Left forelimb (tissue), 1 donor: ENCODE results near the gene BMAL1.
"Not testable (repeated sequence)": the region's sequence is repeated elsewhere in the genome, so short reads cannot be mapped to it uniquely, and the experiment has no call there.

Source experiments
- DNase-seq: peaks from one replicate; pipeline ENCODE4 v3.0.0-alpha.2; 2018; ENCODE audit warnings: low spot score

The BMAL1 gene

DNA sequence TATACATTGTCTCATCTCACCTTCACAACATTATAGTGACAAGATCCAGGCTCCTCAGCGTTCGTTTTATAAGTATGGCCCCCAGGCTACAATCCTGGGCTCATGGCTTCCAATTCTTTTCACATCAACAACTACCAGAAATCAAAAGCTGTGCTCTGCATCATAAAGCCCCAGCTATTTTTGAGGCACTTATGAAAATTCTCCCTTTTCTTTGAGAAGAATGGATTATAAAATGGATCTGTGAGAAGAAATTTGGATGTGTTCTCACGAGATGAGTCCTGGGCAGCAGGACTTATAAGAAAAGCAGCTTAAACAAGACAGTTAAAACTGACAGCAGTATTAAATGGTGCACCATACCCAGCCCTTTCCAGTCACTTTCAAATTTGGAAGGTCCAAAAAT, 105.2 kb downstream of the BMAL1 start:
- no peak for DNase-seq

DNA sequence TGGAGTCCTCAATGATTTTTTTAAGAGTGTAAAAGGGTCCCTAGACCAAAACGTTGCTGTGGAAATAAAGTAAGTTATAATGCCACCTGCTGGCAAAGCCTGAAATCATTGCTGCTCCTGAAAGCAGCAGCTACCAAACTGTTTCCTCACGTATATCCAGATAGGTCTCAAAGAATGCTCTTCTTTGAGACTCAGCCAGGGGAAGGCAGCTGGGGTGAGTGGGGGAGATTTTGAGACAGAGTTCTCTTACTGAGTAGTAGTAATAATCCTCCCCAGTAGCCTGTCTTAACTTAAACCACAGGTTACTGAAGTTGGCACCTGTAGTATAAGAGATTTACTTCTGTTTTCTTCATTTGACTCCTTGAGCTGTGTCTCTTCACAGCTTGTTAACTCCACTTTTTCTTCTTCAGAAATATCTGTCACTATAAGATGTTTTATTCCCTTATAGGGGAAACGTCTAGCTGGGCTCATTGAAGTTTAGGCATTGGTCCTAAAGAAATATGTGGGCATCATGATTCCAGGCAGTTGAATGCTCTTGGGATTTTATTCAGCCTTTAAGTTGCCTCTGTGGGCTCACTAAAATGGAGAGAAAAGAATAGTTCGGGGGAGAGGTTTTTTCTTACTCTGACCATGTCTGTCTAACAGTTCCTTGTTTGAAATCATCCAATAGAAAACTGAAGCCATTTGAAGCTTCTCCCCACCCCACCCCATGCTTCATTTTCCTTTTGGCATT, 107.5 kb downstream of the BMAL1 start:
- DNase-seq = no peak

DNA sequence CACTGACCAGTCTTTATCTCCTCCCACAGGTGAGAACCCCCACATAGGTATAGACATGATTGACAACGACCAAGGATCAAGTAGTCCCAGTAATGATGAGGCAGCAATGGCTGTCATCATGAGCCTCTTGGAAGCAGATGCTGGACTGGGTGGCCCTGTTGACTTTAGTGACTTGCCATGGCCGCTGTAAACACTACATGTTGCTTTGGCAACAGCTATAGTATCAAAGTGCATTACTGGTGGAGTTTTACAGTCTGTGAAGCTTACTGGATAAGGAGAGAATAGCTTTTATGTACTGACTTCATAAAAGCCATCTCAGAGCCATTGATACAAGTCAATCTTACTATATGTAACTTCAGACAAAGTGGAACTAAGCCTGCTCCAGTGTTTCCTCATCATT, 109.0 kb downstream of the BMAL1 start:
- DNase-seq = no peak

DNA sequence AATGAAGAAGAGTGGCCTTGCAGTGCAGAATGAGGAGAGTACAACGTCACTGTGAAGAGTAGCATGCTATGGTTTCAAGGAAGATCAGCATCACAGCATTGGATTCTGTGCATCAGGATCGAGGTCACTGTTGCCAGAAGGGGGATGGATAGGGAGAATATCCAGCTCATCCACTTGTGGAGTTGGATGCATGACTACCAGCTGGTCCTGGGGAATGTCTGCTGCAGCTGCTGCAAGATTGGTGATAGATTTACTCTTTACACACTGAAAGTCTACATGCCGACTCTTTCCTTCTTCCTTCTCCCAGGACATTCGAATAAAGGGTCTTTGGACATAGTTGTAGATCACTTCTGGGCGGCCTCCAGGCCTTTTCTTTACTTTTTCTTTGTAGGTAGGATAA, 111.2 kb downstream of the BMAL1 start:
- no peak for DNase-seq

DNA sequence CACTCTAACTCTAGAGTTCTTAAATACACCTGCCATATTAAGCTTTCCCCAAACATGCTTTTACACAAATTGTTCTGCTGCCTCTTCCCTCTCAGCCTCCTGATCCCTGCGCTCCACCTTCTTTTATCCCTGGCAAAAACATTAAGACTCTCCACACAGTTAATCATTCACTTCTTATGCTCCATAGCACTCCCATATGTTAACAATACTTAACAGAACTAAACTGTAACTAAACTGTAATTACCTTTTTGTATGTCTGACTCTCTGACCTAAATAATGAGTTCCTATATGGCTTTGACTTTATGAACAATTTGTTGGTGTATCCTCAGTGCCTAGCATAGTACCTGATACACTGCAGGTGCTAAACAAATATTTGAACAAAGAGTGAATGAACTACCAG, 113.6 kb downstream of the BMAL1 start:
- DNase-seq = no peak

DNA sequence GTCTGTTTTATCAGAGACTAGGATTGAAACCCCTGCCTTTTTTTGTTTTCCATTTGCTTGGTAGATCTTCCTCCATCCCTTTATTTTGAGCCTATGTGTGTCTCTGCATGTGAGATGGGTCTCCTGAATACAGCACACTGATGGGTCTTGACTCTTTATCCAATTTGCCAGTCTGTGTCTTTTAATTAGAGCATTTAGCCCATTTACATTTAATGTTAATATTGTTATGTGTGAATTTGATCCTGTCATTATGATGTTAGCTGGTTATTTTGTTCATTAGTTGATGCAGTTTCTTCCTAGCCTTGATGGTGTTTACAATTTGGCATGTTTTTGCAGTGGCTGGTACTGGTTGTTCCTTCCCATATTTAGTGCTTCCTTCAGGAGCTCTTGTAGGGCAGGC, 120.7 kb downstream of the BMAL1 start:
- not testable (repeated sequence) for DNase-seq

DNA sequence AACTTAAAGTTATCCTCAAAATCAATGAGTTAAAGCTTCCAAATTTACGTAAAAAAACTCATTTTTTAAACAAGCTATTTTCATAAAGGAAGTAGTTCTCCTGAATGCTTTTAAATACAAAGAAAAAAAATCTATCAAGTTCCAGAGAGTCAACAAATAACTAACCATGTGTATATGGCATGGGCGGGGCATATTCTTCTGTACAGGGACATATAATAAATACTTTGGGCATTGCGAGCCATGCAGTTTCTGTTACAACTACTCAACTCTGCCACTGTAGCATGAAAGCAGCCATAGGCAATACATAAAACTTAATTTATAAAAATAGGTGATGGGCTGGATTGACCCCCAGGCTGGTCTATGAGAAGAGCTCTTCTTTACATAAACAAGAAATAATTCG, 127.6 kb downstream of the BMAL1 start:
- DNase-seq = no peak

DNA sequence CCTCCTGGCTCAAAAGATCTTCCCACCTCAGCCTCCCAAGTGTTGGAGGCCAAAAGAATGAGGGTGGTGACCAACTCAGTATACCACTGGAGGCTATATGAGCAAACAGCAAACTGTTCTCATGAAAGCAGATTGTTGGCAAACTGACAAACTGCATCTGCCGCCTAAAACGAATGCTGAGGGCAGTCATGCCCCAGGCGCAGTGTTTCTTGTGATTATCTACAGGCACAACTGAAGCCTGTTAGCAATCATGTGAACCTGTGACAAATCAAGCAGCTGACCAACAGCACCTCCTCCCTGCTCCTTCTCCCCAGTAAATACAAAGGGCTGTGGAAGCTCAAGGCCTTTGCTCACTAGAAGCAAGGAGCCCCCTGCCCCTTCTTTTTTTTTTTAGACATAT, 137.6 kb downstream of the BMAL1 start:
- DNase-seq = no peak

DNA sequence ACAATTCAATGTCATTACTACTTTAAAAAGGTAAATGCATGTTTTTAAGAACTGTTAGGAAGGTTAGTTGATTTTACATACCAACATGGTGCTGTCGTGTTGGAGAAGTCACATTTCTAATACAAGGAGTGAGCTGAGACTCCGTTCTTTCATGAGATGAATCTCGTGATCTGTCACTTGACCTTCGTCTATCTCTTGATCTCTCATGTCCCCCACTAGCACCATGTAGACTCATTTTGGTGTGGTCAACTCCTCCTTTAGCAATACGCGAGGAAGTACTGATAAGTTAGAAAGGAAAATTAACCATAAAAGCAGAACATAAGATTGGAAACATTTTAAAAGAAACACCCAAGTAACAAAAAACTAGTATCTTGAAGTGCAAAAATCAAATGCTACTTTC, 144.0 kb downstream of the BMAL1 start:
- no peak for DNase-seq

DNA sequence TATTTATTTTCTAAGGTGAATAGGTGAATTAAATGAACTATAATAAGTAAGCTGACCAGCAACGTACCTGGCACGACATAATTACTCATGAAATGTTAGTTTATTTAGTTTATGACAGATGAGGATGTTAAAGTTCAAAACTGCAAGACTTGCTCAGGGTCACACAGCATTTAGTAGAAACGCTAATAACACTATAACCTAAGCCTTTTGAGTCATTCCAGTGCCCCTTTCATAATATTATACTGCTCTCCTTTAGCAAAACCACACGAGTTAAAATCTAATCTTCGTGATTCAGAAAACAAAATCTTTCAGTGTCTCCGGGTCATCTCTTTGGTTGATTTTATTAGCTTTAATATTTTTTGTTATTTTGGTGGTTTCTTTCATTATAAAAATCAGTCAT, 145.8 kb downstream of the BMAL1 start:
- DNase-seq = no peak

DNA sequence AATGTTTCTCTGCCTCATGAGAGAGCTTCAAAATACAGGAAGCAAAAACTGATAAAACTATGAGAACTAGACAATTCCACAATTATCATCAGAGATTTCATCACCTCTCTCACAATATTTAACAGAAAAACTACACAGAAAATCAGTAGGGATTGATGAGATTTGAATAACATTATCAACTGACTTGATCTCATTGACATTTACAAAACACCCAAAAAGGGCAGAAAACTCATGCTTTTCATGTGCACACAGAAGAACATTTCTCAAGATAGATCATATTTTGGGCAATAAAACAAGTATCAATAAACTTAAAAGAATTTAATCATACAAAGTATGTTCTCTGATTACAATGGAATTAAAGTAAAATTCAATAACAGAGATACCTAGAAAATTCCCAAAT, 149.8 kb downstream of the BMAL1 start:
- no peak for DNase-seq

DNA sequence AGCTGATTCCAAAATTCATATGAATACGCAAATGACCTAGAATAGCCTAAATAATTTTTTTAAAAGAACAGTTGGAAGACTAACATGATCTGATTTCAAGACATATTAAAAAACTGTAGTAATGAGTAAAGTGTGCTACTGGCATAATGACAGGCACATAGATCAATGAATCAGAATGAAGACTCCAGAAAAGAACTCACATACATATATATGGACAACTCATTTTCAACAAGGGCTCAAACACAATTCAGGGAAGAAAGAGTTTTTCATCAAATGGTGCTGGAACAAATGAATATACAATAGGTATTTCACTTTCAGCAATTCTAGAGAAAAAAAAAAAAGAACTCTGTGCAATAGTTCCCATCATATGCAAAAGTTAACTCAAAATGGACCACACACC, 151.7 kb downstream of the BMAL1 start:
- no peak for DNase-seq

DNA sequence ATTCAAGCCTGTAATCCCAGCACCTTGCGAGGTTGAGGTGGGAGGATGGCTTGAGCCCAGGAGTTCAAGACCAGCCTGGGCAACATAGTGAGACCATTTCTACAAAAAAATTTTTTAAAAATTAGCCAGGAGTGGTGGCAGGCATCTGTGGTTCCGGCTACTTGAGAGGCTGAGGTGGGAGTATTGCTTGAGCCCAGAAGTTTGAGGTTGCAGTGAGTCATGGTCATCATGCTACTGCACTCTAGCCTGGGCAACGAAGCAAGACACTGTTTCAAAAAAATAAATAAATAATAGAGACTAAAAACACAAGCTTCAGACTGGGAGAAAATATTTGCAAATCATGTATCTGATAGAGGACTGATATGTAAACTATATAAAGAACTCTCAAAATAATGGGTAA, 152.2 kb downstream of the BMAL1 start:
- DNase-seq = no peak

DNA sequence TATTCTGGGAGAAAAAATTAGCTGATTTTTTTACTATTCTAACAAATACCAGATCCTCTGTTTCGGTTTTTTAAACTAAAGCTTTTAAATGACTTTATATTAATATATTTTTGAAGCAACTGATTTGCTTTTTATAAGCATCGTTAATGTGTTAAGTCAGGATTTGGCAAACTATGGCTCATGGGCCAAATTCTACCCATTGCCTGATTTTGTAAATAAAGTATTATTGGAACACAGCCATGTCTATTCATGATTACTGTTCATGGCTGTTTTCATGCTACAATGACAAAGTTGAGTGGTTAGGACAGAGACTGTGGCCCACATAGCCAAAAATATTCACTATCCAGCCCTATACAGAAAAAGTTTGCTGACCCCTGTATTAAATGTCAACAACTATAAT, 155.8 kb downstream of the BMAL1 start:
- no peak for DNase-seq

DNA sequence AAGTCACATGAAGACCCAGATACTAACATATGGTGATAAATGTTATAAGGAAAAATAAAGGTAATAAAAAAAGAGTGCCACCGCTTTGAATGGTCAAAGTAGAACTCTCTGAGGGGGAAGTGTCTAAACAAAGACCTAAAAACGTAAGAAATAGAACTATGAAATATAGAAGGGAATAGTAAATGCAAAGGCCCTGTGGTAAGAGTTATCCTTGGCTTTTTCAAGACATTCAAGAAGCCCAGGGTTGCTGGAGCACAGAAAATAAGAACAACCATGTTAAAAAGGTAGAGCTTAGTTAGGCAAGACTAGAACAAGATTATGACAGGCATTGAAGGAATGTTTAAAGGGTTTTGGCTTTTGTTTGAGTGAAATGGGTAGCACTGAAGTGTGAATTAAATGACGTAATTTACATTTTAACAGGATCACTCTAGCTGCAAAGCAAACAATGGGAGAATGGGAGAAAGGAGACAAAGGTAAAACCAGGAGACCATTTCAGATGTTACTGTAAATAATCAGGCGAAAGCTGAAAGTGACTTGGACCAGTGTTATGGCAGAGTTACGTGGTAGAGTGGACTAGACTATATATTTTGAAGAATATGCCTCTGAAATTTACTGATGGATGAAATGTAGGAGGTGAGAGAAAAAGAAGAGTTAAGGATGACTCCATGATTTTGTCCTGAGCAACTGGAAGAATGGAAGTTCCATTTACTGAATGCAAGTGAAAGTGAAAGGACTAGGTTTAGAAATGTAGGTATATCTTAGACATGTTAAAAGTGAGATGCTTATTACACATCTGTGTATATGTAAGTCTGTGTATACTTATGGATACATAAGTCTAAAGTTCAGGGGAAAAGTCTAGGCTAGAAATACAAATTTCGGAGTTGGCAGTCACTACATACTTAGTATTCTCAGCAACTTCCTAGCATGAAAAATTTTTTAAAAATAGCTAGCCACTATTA, 156.9 kb downstream of the BMAL1 start:
- no peak for DNase-seq

DNA sequence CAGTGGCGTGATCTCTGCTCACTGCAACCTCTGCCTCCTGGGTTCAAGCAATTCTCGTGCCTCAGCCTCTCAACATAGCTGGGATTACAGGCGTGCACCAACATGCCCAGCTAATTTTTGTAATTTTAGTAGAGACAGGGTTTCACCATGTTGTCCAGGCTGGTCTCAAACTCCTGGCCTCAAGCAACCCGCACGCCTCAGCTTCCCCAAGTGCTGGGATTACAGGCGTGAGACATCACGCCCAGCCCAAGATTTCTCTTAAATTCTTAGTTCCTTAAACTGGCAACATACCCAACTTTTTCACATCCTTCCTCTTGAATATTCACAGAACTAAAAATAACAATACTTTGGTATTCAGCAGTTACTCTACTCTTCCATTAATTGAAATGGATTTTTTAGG, 159.2 kb downstream of the BMAL1 start:
- not testable (repeated sequence) for DNase-seq
